ENCODE data around the gene HOXB1. TPM values are rescaled to one million over a fixed set of nuclear protein-coding genes. Genes with fewer than 3 reads are reported as not detected.
A peak's percentile ranks its signal among the peaks of the same experiment; 100 is the strongest.

Gene HOXB1
- total RNA-seq, 2 experiments from 2014 or later = not detected

GRCh38 chr17:48556576-48557401 is 26.0 kb upstream of the HOXB1 start:
- DNase-seq = no peak
- H3K4me1 Mint-ChIP-seq (ENCODE audit: low read depth) = peaks cover 6% of the 10 kb centered on the region
- CTCF ChIA-PET = interaction anchor here (1.0 to 2.7 kb wide), 3 partner anchors 9 to 74 kb away, joined by 3 to 9 read pairs (median 4); no protein-coding TSS in a partner anchor
- H3K4me3 Mint-ChIP-seq = no peak overlapping the region
- no peak overlapping the region for H3K27ac Mint-ChIP-seq
- no peaks in the 10 kb centered on the region for H3K36me3 Mint-ChIP-seq (ENCODE audit: low read depth)
- no peaks in the 10 kb centered on the region for H3K9me3 Mint-ChIP-seq
- intact Hi-C loops (cut with micrococcal nuclease) = no loop called here
- H3K27me3 Mint-ChIP-seq (ENCODE audit: low read depth) = peaks cover 7% of the 10 kb centered on the region

- Mint-ChIP-seq H3K27me3 (ENCODE audit: low read depth) (peaks cover 7% of the 10 kb centered on the region), H3K4me1 (ENCODE audit: low read depth) (peaks cover 6% of the 10 kb centered on the region), H3K36me3 (ENCODE audit: low read depth) (no peaks in the 10 kb centered on the region), H3K9me3 (no peaks in the 10 kb centered on the region), H3K27ac (no peak overlapping the region), H3K4me3 (no peak overlapping the region)
- intact Hi-C loops (cut with micrococcal nuclease) = no loop called here
- no peak for DNase-seq
- CTCF ChIA-PET = interaction anchor here (1.0 to 2.7 kb wide), 3 partner anchors 9 to 65 kb away, joined by 3 to 9 read pairs (median 3); no protein-coding TSS in a partner anchor
These were observed 25.4 kb upstream of the HOXB1 start for GRCh38 chr17:48556229-48556575.

GRCh38 chr17:48555258-48556228 is 24.7 kb upstream of the HOXB1 start:
- CTCF ChIA-PET = interaction anchor here (1.0 to 2.7 kb wide), 3 partner anchors 8 to 64 kb away, joined by 3 to 9 read pairs (median 3); no protein-coding TSS in a partner anchor

GRCh38 chr17:48554412-48555257 is 23.8 kb upstream of the HOXB1 start:
- no peak for DNase-seq

More at GRCh38 chr17:48555258-48556228, 24.7 kb upstream of the HOXB1 start:
- H3K27ac Mint-ChIP-seq = no peak overlapping the region
- peaks cover 6% of the 10 kb centered on the region for H3K4me1 Mint-ChIP-seq (ENCODE audit: low read depth)
- H3K27me3 Mint-ChIP-seq (ENCODE audit: low read depth) = peaks cover 7% of the 10 kb centered on the region
- peak overlapping the region; percentile 82 for H3K4me3 Mint-ChIP-seq
- intact Hi-C loops (cut with micrococcal nuclease) = loop anchor here (1.0 kb wide), 1 partner anchor 42 kb away; no protein-coding TSS in a partner anchor
- peak; percentile 31 for DNase-seq
- no peaks in the 10 kb centered on the region for H3K36me3 Mint-ChIP-seq (ENCODE audit: low read depth)
- no peaks in the 10 kb centered on the region for H3K9me3 Mint-ChIP-seq

GRCh38 chr17:48553826-48554225 is 23.0 kb upstream of the HOXB1 start:
- Mint-ChIP-seq H3K9me3 (no peaks in the 10 kb centered on the region), H3K36me3 (ENCODE audit: low read depth) (no peaks in the 10 kb centered on the region), H3K4me1 (ENCODE audit: low read depth) (peaks cover 6% of the 10 kb centered on the region), H3K27ac (no peak overlapping the region), H3K27me3 (ENCODE audit: low read depth) (peaks cover 7% of the 10 kb centered on the region), H3K4me3 (no peak overlapping the region)
- DNase-seq = no peak
- intact Hi-C loops (cut with micrococcal nuclease) = no loop called here
- CTCF ChIA-PET = interaction anchor here (0.6 to 0.7 kb wide), 2 partner anchors 48 to 861 kb away, joined by 4 read pairs; partner anchors contain the start of gene PHB1

More at GRCh38 chr17:48554412-48555257, 23.8 kb upstream of the HOXB1 start:
- H3K4me3 Mint-ChIP-seq = peak overlapping the region; percentile 82
- no peak overlapping the region for H3K27ac Mint-ChIP-seq
- no peaks in the 10 kb centered on the region for H3K36me3 Mint-ChIP-seq (ENCODE audit: low read depth)
- intact Hi-C loops (cut with micrococcal nuclease) = loop anchor here (1.0 kb wide), 1 partner anchor 41 kb away; no protein-coding TSS in a partner anchor
- no peaks in the 10 kb centered on the region for H3K9me3 Mint-ChIP-seq
- peaks cover 6% of the 10 kb centered on the region for H3K4me1 Mint-ChIP-seq (ENCODE audit: low read depth)
- CTCF ChIA-PET = interaction anchor here (2.7 kb wide), 1 partner anchor 62 kb away, joined by 9 read pairs; no protein-coding TSS in a partner anchor
- peaks cover 7% of the 10 kb centered on the region for H3K27me3 Mint-ChIP-seq (ENCODE audit: low read depth)

GRCh38 chr17:48553190-48553547 is 22.4 kb upstream of the HOXB1 start:
- Mint-ChIP-seq H3K36me3 (ENCODE audit: low read depth) (no peaks in the 10 kb centered on the region), H3K4me1 (ENCODE audit: low read depth) (peaks cover 11% of the 10 kb centered on the region), H3K9me3 (no peaks in the 10 kb centered on the region), H3K27ac (no peak overlapping the region), H3K4me3 (no peak overlapping the region), H3K27me3 (ENCODE audit: low read depth) (peaks cover 4% of the 10 kb centered on the region)
- CTCF ChIA-PET = no interaction called here
- no peak for DNase-seq
- intact Hi-C loops (cut with micrococcal nuclease) = no loop called here

GRCh38 chr17:48552466-48553189 is 21.8 kb upstream of the HOXB1 start:
- no peak overlapping the region for H3K4me3 Mint-ChIP-seq
- H3K36me3 Mint-ChIP-seq (ENCODE audit: low read depth) = no peaks in the 10 kb centered on the region
- no peak for DNase-seq
- H3K4me1 Mint-ChIP-seq (ENCODE audit: low read depth) = peaks cover 17% of the 10 kb centered on the region
- intact Hi-C loops (cut with micrococcal nuclease) = no loop called here
- no peak overlapping the region for H3K27ac Mint-ChIP-seq
- H3K27me3 Mint-ChIP-seq (ENCODE audit: low read depth) = peaks cover 4% of the 10 kb centered on the region
- no peaks in the 10 kb centered on the region for H3K9me3 Mint-ChIP-seq
- CTCF ChIA-PET = no interaction called here

- CTCF ChIA-PET = no interaction called here
- no peak for DNase-seq
- Mint-ChIP-seq H3K27me3 (ENCODE audit: low read depth) (peaks cover 4% of the 10 kb centered on the region), H3K4me1 (ENCODE audit: low read depth) (peaks cover 22% of the 10 kb centered on the region), H3K27ac (no peak overlapping the region), H3K36me3 (ENCODE audit: low read depth) (no peaks in the 10 kb centered on the region), H3K4me3 (no peak overlapping the region), H3K9me3 (no peaks in the 10 kb centered on the region)
- intact Hi-C loops (cut with micrococcal nuclease) = no loop called here
These were observed 21.0 kb upstream of the HOXB1 start for GRCh38 chr17:48551596-48552465.

- H3K36me3 Mint-ChIP-seq (ENCODE audit: low read depth) = no peaks in the 10 kb centered on the region
- H3K4me3 Mint-ChIP-seq = no peak overlapping the region
- intact Hi-C loops (cut with micrococcal nuclease) = no loop called here
- peaks cover 4% of the 10 kb centered on the region for H3K27me3 Mint-ChIP-seq (ENCODE audit: low read depth)
- peaks cover 27% of the 10 kb centered on the region for H3K4me1 Mint-ChIP-seq (ENCODE audit: low read depth)
- no peak overlapping the region for H3K27ac Mint-ChIP-seq
- H3K9me3 Mint-ChIP-seq = no peaks in the 10 kb centered on the region
- CTCF ChIA-PET = no interaction called here
- no peak for DNase-seq
These were observed 20.4 kb upstream of the HOXB1 start for GRCh38 chr17:48551214-48551555.

- peaks cover 2% of the 10 kb centered on the region for H3K27me3 Mint-ChIP-seq (ENCODE audit: low read depth)
- H3K27ac Mint-ChIP-seq = no peak overlapping the region
- H3K9me3 Mint-ChIP-seq = no peaks in the 10 kb centered on the region
- H3K4me3 Mint-ChIP-seq = no peak overlapping the region
- intact Hi-C loops (cut with micrococcal nuclease) = no loop called here
- H3K4me1 Mint-ChIP-seq (ENCODE audit: low read depth) = peaks cover 27% of the 10 kb centered on the region
- CTCF ChIA-PET = no interaction called here
- DNase-seq = no peak
- H3K36me3 Mint-ChIP-seq (ENCODE audit: low read depth) = no peaks in the 10 kb centered on the region
These were observed 19.8 kb upstream of the HOXB1 start for GRCh38 chr17:48550502-48551213.
